T-helper 1 cell treated with Interleukin-12 subunit alpha and Interleukin-12 subunit beta and Interleukin-4 antibody, amounts not matched to agents 30 μg/mL and 1 μg/mL, for 36 hours (primary cell): Measurements from ENCODE around the gene CCL21.

ENCODE experiments used
- H3K27ac Mint-ChIP-seq: one replicate; pipeline ENCODE4 v1.8.0; 2021; ENCODE audit warnings: mild to moderate bottlenecking, mixed read lengths
- H3K27me3 Mint-ChIP-seq: one replicate; pipeline ENCODE4 v1.8.0; 2021; ENCODE audit warnings: low read depth, mixed read lengths
- H3K36me3 Mint-ChIP-seq: one replicate; pipeline ENCODE4 v1.8.0; 2021; ENCODE audit warnings: low read depth, mixed read lengths
- H3K4me1 Mint-ChIP-seq: one replicate; pipeline ENCODE4 v1.8.0; 2021; ENCODE audit warnings: low read depth, mixed read lengths
- H3K4me3 Mint-ChIP-seq: one replicate; pipeline ENCODE4 v1.8.0; 2021; ENCODE audit warnings: mild to moderate bottlenecking, moderate library complexity, mixed read lengths
- H3K9me3 Mint-ChIP-seq: one replicate; pipeline ENCODE4 v1.8.0; 2021; ENCODE audit warnings: mixed read lengths

The CCL21 gene

DNA sequence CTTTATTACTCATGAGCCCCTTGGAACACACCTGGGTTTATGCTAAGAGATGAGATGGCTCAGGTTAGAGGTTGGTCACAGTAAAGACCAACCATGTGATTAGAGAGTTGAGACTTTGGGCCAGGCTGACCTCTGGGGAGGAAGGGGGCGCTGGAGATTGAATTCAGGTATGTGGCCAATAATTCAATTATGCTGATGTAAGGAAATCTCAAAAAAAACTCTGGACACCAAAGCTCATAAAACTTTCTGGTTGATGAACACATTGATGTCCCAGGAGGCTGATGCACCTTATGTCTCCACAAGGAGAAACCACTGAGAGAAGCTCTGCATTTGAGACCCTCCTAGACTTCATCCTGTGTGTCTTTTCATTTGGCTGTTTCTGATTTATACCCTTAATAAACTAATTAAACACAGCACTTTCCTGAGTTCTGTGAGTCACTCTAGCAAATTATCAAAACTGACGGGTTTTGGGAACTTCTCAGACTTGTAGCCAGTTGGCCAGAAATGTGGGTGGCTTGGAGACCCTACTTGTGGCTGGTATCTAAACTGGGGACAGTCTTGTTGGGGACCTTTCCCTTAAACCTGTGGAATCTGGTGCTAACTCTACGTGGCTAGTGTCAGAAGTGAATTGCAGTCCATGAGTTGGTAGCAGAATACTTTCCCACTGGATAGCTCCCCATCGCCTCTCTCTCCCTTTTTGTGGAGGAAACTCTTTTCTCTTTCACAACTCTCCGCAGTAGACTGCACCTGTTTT, 40.0 kb downstream of the CCL21 start:
- peaks cover 9% of the 10 kb centered on the region for H3K9me3 Mint-ChIP-seq
- H3K4me1 Mint-ChIP-seq, result peaks cover 10% of the 10 kb centered on the region
- peaks cover 12% of the 10 kb centered on the region for H3K36me3 Mint-ChIP-seq
- no peak overlapping the region for H3K4me3 Mint-ChIP-seq
- no peaks in the 10 kb centered on the region for H3K27me3 Mint-ChIP-seq
- no peak overlapping the region for H3K27ac Mint-ChIP-seq

DNA sequence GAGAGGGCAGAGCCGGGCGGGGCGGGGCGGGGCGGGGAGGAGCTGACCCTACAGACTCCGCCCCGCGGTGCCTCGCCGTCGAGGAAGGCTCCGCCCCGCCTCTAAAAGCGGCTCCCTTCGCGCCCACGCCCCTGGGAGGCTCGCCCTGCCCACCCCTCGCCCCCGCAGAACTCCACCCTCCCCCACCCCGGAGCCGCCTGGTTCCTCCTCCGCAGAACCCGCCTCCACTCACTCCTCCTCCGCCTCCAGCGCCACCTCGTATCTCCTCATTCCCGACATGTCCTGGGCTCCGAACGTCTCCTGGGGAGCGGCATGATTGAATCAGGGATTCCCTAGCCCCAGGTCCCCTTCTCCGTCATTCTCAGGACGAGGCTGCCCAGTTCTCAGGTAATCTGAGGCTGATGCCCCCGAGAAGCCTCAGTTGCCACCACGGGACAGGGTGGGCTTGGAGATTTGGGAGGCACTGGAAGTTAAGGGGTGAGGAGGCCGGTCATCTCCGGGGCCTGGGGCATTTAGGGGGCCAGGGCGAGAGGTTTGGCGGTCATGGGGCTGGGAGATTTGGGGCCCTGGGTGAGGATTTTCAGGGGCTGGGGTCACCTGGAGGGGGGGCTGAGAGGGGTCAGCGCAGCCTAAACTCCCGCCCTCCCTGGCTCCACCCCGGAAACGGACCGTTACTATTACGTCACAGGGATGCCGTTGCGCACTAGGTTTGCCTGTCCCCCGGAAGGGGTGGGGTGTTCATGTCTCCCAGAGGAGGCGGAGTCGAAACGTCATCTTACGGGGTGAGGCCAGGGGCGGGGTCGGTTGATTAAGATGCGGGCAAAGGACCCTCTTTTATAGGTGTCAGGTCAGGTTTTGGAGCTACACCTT, 44.3 kb downstream of the CCL21 start:
- peaks cover 40% of the 10 kb centered on the region for H3K4me1 Mint-ChIP-seq

DNA sequence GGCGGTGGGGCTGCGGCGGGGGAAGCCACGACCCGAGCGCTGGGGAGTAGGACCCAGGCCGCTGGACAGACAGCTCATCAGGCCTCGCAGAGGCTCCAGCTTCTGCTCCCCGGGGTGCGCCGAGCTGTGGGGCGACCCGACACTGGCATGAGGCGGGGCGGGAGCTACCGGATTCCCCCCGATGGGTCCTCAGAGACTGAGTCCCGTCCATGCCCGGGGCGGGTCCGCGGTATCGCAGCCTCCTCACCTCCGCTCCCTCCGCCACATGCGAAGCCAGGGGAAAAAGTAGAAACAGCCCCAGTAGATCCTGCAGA, 44.9 kb downstream of the CCL21 start:
- Mint-ChIP-seq H3K4me1 (peaks cover 41% of the 10 kb centered on the region), H3K27ac (peak overlapping the region; percentile 87), H3K9me3 (peaks cover 9% of the 10 kb centered on the region), H3K4me3 (peak overlapping the region; percentile 86), H3K36me3 (peaks cover 25% of the 10 kb centered on the region), H3K27me3 (no peaks in the 10 kb centered on the region)

More for the DNA sequence above, 44.3 kb downstream of the CCL21 start:
- peak overlapping the region; percentile 87 for H3K27ac Mint-ChIP-seq
- H3K9me3 Mint-ChIP-seq, result peaks cover 9% of the 10 kb centered on the region
- peaks cover 24% of the 10 kb centered on the region for H3K36me3 Mint-ChIP-seq
- no peaks in the 10 kb centered on the region for H3K27me3 Mint-ChIP-seq
- H3K4me3 Mint-ChIP-seq, result peak overlapping the region; percentile 86

DNA sequence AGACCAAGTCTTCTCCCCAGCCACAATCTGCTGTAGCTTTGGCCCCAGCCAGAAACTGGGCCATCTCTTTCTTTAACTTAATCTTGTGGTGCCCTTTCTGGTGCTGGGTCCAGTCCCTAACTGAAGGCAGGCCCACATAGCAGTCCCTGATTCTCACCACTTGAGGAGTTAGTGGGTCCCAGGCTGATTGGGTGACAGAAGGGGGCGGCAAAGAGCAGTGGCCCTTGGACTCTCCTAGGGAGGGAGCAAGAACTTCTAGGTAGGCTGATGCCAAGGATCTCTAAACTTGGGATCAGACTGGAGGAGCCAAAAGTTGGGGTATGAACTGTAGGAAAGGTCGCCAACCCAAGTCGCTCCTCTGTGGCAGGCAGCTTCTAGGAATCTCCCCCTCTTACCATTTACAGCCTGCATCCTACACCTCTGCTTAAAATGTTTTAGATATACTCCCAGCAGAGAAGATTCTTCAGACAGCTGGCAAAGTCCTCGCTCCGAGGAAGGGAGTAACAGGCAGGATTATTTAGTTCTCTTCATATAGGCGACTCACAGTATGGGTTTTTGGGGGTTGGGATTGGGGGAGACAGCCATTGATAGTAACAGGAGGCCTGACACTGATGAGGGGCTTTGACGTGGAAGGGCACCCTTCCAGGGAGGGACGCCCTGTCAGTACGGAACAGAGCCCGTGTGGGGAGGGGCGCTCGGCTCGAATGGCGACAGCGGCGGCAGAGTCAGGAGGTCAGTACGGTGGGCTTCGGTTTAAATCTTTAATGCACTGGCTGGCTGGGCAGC, 45.5 kb downstream of the CCL21 start:
- peak overlapping the region; percentile 64 for H3K27ac Mint-ChIP-seq
- peak overlapping the region; percentile 86 for H3K4me3 Mint-ChIP-seq
- H3K4me1 Mint-ChIP-seq, result peaks cover 41% of the 10 kb centered on the region
- no peaks in the 10 kb centered on the region for H3K27me3 Mint-ChIP-seq
- peaks cover 5% of the 10 kb centered on the region for H3K9me3 Mint-ChIP-seq
- peaks cover 24% of the 10 kb centered on the region for H3K36me3 Mint-ChIP-seq

DNA sequence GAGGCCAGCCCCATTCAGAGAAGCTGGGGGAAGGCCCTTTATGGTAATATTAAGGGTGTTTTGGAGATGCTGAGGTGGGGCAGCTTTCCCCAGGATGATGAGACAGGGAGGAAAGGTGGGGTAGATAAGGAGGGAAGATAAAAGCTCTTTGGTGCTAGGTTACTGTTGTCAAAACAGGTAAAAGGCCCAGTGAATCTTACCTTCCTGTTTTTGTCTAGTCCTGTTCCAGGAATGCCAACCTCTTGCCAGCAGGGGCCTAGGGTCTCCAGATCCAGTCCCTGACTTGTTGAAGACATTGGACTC, 46.7 kb downstream of the CCL21 start:
- peaks cover 41% of the 10 kb centered on the region for H3K4me1 Mint-ChIP-seq
- peak overlapping the region; percentile 52 for H3K4me3 Mint-ChIP-seq
- peak overlapping the region; percentile 82 for H3K27ac Mint-ChIP-seq
- H3K36me3 Mint-ChIP-seq, result peaks cover 14% of the 10 kb centered on the region
- no peaks in the 10 kb centered on the region for H3K27me3 Mint-ChIP-seq
- H3K9me3 Mint-ChIP-seq, result no peaks in the 10 kb centered on the region

- peak within 1 kb of the TSS; percentile 82 for H3K27ac Mint-ChIP-seq
- peak within 1 kb of the TSS; percentile 52 for H3K4me3 Mint-ChIP-seq
- H3K27me3 Mint-ChIP-seq, result no peaks in the 10 kb centered on the region
- no peaks in the 10 kb centered on the region for H3K9me3 Mint-ChIP-seq
- peaks cover 14% of the 10 kb centered on the region for H3K36me3 Mint-ChIP-seq
- H3K4me1 Mint-ChIP-seq, result peaks cover 40% of the 10 kb centered on the region
These were observed 47.2 kb downstream of the CCL21 start, which contains the start of gene CCL27 for GRCh38 chr9:34662526-34663302. CCL27 (minus strand) TSS chr9:34662657; CDS start chr9:34662633, 24 bp downstream.

- H3K9me3 Mint-ChIP-seq, result no peaks in the 10 kb centered on the region
- H3K36me3 Mint-ChIP-seq, result peaks cover 14% of the 10 kb centered on the region
- H3K27me3 Mint-ChIP-seq, result no peaks in the 10 kb centered on the region
- H3K4me3 Mint-ChIP-seq, result no peak overlapping the region
- no peak overlapping the region for H3K27ac Mint-ChIP-seq
- H3K4me1 Mint-ChIP-seq, result peaks cover 30% of the 10 kb centered on the region
These were observed 50.2 kb downstream of the CCL21 start for GRCh38 chr9:34659592-34660253.
